Neural progenitor cell (in vitro differentiated cells): ENCODE results near the gene VWA3B. TPM values are rescaled to one million over a fixed set of nuclear protein-coding genes. Genes with fewer than 3 reads are reported as not detected.
A peak's percentile ranks its signal among the peaks of the same experiment; 100 is the strongest.

Source experiments
- DNase-seq: peaks from one replicate; pipeline ENCODE4 v3.0.0-alpha.2; 2016; ENCODE audit warnings: low spot score
- H2AFZ ChIP-seq: fragments of 200-600 bp; sonication (generic); replicated peaks from 2 replicates; pipeline ENCODE4 v1.6.1; 2016; ENCODE audit warnings: antibody characterized with exemption
- H3F3A ChIP-seq: fragments of 200-600 bp; sonication (generic); 2 replicates; pipeline ENCODE4 v1.6.1; 2016; ENCODE audit warnings: antibody characterized with exemption, low read depth
- H3K27ac ChIP-seq: fragments of 200-600 bp; sonication (generic); 2 replicates; pipeline ENCODE4 v1.5.1; 2016; ENCODE audit warnings: mild to moderate bottlenecking
- H3K27me3 ChIP-seq: fragments of 200-600 bp; sonication (generic); 2 replicates; pipeline ENCODE4 v1.6.1; 2016; ENCODE audit warnings: mild to moderate bottlenecking, moderate library complexity
- H3K36me3 ChIP-seq: fragments of 200-600 bp; sonication (generic); 2 replicates; pipeline ENCODE4 v1.5.1; 2016
- H3K4me1 ChIP-seq: fragments of 200-600 bp; sonication (generic); 2 replicates; pipeline ENCODE4 v1.6.1; 2016; ENCODE audit warnings: mixed run types
- H3K4me2 ChIP-seq: fragments of 200-600 bp; sonication (generic); 2 replicates; pipeline ENCODE4 v1.6.1; 2016
- H3K4me3 ChIP-seq: fragments of 200-600 bp; sonication (generic); 2 replicates; pipeline ENCODE4 v1.5.1; 2016
- H3K79me2 ChIP-seq: fragments of 200-600 bp; sonication (generic); 2 replicates; pipeline ENCODE4 v1.6.1; 2016; ENCODE audit warnings: low read depth
- H3K9ac ChIP-seq: fragments of 200-600 bp; sonication (generic); 2 replicates; pipeline ENCODE4 v1.6.1; 2016
- H3K9me3 ChIP-seq: fragments of 200-600 bp; sonication (generic); 2 replicates; pipeline ENCODE4 v1.5.1; 2016; ENCODE audit warnings: low read depth
- H4K20me1 ChIP-seq: fragments of 200-600 bp; sonication (generic); 2 replicates; pipeline ENCODE4 v1.6.1; 2016; ENCODE audit warnings: low read depth
- H3K27ac Mint-ChIP-seq: 3 replicates; pipeline ENCODE4 v1.8.0; 2021; ENCODE audit warnings: mixed read lengths
- H3K27me3 Mint-ChIP-seq: 2 replicates; pipeline ENCODE4 v1.8.0; 2022; ENCODE audit warnings: low read depth, mild to moderate bottlenecking, inconsistent platforms, moderate library complexity, mixed read lengths; ENCODE audit not compliant: insufficient read depth
- H3K36me3 Mint-ChIP-seq: 3 replicates; pipeline ENCODE4 v1.8.0; 2021; ENCODE audit warnings: mixed read lengths
- H3K4me1 Mint-ChIP-seq: 3 replicates; pipeline ENCODE4 v1.8.0; 2021; ENCODE audit warnings: mixed read lengths
- H3K4me3 Mint-ChIP-seq: 3 replicates; pipeline ENCODE4 v1.8.0; 2021; ENCODE audit warnings: mild to moderate bottlenecking, moderate library complexity, mixed read lengths
- H3K9me3 Mint-ChIP-seq: 3 replicates; pipeline ENCODE4 v1.8.0; 2020; ENCODE audit warnings: mixed read lengths
- EZH2 ChIP-seq: fragments of 200-600 bp; sonication (generic); IDR thresholded peaks from 2 replicates; pipeline ENCODE4 v1.6.1; 2017; ENCODE audit warnings: antibody characterized with exemption, mild to moderate bottlenecking, moderate library complexity
- EZH2phosphoT487 ChIP-seq: fragments of 200-600 bp; sonication (generic); IDR thresholded peaks from 2 replicates; pipeline ENCODE4 v1.6.1; 2017; ENCODE audit warnings: antibody characterized with exemption
- total RNA-seq: library from RNA; depleted of rRNA; stranded (reverse); fragments of >200 nt; gene quantifications from 2 replicates; pipeline ENCODE4 v1.2.3, GENCODE V29; 2015; ENCODE audit warnings: low replicate concordance
- TF ChIP-seq, protein P1 (sequence below): fragments of 200-600 bp; sonication (generic); IDR thresholded peaks from 2 replicates; pipeline ENCODE4 v1.5.1; 2017; ENCODE audit warnings: antibody characterized with exemption, mild to moderate bottlenecking

Gene VWA3B
- total RNA-seq, 1 donor from 2014 or later: not detected

- Mint-ChIP-seq H3K36me3 (no peaks in the 10 kb centered on the region), H3K4me3 (no peak overlapping the region), H3K4me1 (no peaks in the 10 kb centered on the region), H3K27ac (no peak overlapping the region), H3K27me3 (peaks cover 3% of the 10 kb centered on the region), H3K9me3 (peaks cover 24% of the 10 kb centered on the region)
- Histone ChIP-seq H3K4me3 (no peak overlapping the region), H3K4me1 (no peaks in the 10 kb centered on the region), H3K27me3 (no peaks in the 10 kb centered on the region), H3K36me3 (no peaks in the 10 kb centered on the region), H3K4me2 (no peak overlapping the region), H3K9ac (no peak overlapping the region), H3F3A (no peaks in the 10 kb centered on the region), H3K79me2 (no peaks in the 10 kb centered on the region), H3K9me3 (no peaks in the 10 kb centered on the region), H2AFZ (no peak overlapping the region), H4K20me1 (no peaks in the 10 kb centered on the region), H3K27ac (no peak overlapping the region)
- TF ChIP-seq EZH2phosphoT487: no peak
- TF ChIP-seq EZH2: no peak
- TF ChIP-seq, protein P1, sequence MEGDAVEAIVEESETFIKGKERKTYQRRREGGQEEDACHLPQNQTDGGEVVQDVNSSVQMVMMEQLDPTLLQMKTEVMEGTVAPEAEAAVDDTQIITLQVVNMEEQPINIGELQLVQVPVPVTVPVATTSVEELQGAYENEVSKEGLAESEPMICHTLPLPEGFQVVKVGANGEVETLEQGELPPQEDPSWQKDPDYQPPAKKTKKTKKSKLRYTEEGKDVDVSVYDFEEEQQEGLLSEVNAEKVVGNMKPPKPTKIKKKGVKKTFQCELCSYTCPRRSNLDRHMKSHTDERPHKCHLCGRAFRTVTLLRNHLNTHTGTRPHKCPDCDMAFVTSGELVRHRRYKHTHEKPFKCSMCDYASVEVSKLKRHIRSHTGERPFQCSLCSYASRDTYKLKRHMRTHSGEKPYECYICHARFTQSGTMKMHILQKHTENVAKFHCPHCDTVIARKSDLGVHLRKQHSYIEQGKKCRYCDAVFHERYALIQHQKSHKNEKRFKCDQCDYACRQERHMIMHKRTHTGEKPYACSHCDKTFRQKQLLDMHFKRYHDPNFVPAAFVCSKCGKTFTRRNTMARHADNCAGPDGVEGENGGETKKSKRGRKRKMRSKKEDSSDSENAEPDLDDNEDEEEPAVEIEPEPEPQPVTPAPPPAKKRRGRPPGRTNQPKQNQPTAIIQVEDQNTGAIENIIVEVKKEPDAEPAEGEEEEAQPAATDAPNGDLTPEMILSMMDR: no peak
- DNase-seq: no peak
Observed at GRCh38 chr2:98219152-98219551, 132.2 kb downstream of the VWA3B start.

GRCh38 chr2:98233941-98234340, 147.0 kb downstream of the VWA3B start:
- Histone ChIP-seq H3K27me3 (no peaks in the 10 kb centered on the region), H3K4me1 (no peaks in the 10 kb centered on the region), H3K36me3 (no peaks in the 10 kb centered on the region), H3K4me3 (no peak overlapping the region), H2AFZ (peak overlapping the region; percentile 63), H3K9ac (no peak overlapping the region), H4K20me1 (no peaks in the 10 kb centered on the region), H3K79me2 (no peaks in the 10 kb centered on the region), H3K27ac (no peak overlapping the region), H3F3A (no peaks in the 10 kb centered on the region), H3K4me2 (no peak overlapping the region), H3K9me3 (no peaks in the 10 kb centered on the region)
- Mint-ChIP-seq H3K27ac (no peak overlapping the region), H3K27me3 (peaks cover 3% of the 10 kb centered on the region), H3K36me3 (no peaks in the 10 kb centered on the region), H3K9me3 (no peaks in the 10 kb centered on the region), H3K4me3 (no peak overlapping the region), H3K4me1 (no peaks in the 10 kb centered on the region)
- TF ChIP-seq EZH2 (no peak), EZH2phosphoT487 (no peak)
- TF ChIP-seq, protein P1: no peak
- no peak for DNase-seq

DNA sequence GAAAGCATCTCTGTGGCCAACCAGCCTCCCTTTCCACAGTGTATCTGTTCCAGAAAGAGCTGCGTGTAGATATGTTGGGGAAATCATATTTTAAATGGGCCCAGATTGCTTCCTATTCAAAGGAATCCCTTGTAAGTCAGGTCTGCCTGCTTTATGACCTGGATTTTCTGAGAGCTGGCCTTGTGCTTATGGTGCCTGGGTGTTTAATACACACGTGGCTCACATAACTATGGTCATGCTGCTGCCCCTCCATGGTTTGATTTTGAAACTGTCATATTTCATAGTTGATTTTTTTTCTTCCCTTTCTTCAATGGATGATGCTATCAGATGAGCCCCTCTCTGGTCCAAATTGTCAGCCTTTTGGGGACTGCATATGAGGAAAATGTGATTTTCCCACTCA, 147.8 kb downstream of the VWA3B start:
- Mint-ChIP-seq H3K27me3 (peaks cover 3% of the 10 kb centered on the region), H3K4me1 (no peaks in the 10 kb centered on the region), H3K4me3 (no peak overlapping the region), H3K27ac (no peak overlapping the region), H3K9me3 (no peaks in the 10 kb centered on the region), H3K36me3 (no peaks in the 10 kb centered on the region)
- no peak overlapping the region for H3K4me2 ChIP-seq
- H2AFZ ChIP-seq: peak overlapping the region; percentile 63
- no peaks in the 10 kb centered on the region for H3K9me3 ChIP-seq
- H3K4me1 ChIP-seq: no peaks in the 10 kb centered on the region
- H3K36me3 ChIP-seq: no peaks in the 10 kb centered on the region
- H3F3A ChIP-seq: no peaks in the 10 kb centered on the region
- no peak for TF ChIP-seq EZH2phosphoT487
- TF ChIP-seq, protein P1: no peak
- TF ChIP-seq EZH2: no peak
- no peak overlapping the region for H3K4me3 ChIP-seq
- no peaks in the 10 kb centered on the region for H3K27me3 ChIP-seq
- H4K20me1 ChIP-seq: no peaks in the 10 kb centered on the region
- no peak for DNase-seq
- no peak overlapping the region for H3K27ac ChIP-seq
- H3K79me2 ChIP-seq: no peaks in the 10 kb centered on the region
- H3K9ac ChIP-seq: no peak overlapping the region
